ENCODE measurements around the gene DDX59.

Gene DDX59

GRCh38 chr1:200706111-200706814 lies 36.6 kb upstream of the DDX59 start:
- no peaks in the 10 kb centered on the region for H3K36me3 ChIP-seq (ENCODE audit: insufficient read depth, insufficient read length, low read length)
- no peaks in the 10 kb centered on the region for H3K27me3 ChIP-seq (ENCODE audit: insufficient read depth, insufficient read length)
- no peaks in the 10 kb centered on the region for H3K9me3 ChIP-seq (ENCODE audit: insufficient read depth, low read length)
- TF ChIP-seq SUZ12 (IDR thresholded peaks at IDR 0.05; ENCODE audit: extremely low read depth, insufficient read depth, insufficient read length) (no peak), YY1 (IDR thresholded peaks at IDR 0.05; ENCODE audit: insufficient read depth, insufficient read length) (no peak), ZNF274 (IDR thresholded peaks at IDR 0.05; ENCODE audit: low read depth, low read length) (no peak)
- no peak overlapping the region for H3K4me3 ChIP-seq (ENCODE audit: insufficient read length, low read depth)
- no peaks in the 10 kb centered on the region for H3K4me1 ChIP-seq (ENCODE audit: insufficient read depth, insufficient read length)
- no peak for DNase-seq (ENCODE audit: low read depth, low spot score)
- no peak overlapping the region for H3K9ac ChIP-seq (ENCODE audit: insufficient read length, low read depth)

DNA sequence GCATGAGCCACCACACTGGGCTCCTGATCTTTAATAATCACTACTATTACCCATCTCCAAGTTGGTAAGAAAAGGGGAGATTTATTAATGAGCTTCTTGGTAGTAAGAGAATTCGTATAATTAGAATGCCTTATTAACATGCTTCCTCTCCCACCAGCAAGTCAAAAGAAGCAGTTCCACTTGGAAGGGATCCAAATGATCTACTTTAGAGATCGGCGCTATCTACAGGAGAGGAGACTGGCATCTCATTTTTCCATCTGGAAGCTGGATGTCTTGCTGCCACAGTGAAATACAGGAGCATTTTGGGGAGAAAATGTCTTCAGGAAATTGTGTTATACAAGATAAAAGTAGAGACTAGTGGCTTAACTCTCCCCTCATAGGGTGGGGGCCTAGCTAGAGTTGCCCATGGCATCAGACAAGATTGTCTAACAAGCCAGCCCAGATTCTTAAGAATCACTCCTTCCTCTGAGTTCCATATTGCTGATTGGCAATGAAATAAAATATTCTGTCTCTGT lies 35.3 kb upstream of the DDX59 start:
- DNase-seq (ENCODE audit: low read depth, low spot score) = no peak
- Histone ChIP-seq H3K36me3 (ENCODE audit: insufficient read depth, insufficient read length, low read length) (no peaks in the 10 kb centered on the region), H3K27me3 (ENCODE audit: insufficient read depth, insufficient read length) (no peaks in the 10 kb centered on the region), H3K4me3 (ENCODE audit: insufficient read length, low read depth) (no peak overlapping the region), H3K4me1 (ENCODE audit: insufficient read depth, insufficient read length) (no peaks in the 10 kb centered on the region), H3K9ac (ENCODE audit: insufficient read length, low read depth) (no peak overlapping the region), H3K9me3 (ENCODE audit: insufficient read depth, low read length) (no peaks in the 10 kb centered on the region)
- TF ChIP-seq ZNF274 (IDR thresholded peaks at IDR 0.05; ENCODE audit: low read depth, low read length) = no peak
- TF ChIP-seq SUZ12 (IDR thresholded peaks at IDR 0.05; ENCODE audit: extremely low read depth, insufficient read depth, insufficient read length) = no peak

DNA sequence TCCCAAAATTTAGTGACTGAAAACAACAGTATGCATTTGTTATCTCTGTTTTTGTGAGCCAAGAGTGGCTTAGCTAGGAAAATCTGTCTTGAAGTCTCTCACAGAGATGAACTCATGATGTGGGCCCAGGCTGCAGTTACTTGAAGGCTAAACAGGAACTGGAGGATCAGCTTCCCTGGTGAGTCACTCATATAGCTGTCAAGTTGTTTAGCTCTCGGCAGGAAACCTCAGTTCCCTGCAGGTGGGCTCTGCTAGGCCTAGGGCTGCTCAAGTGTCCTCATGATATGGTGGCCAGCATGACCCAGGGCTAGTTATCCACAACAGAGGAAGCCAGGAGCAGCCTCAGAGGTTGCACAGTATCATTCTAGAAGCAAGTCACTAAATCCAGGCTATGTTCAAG lies 30.2 kb upstream of the DDX59 start:
- peak; percentile 9 for DNase-seq (ENCODE audit: low read depth, low spot score)
- no peak overlapping the region for H3K4me3 ChIP-seq (ENCODE audit: insufficient read length, low read depth)
- TF ChIP-seq ZNF274 (IDR thresholded peaks at IDR 0.05; ENCODE audit: low read depth, low read length) (no peak), SUZ12 (IDR thresholded peaks at IDR 0.05; ENCODE audit: extremely low read depth, insufficient read depth, insufficient read length) (no peak), YY1 (IDR thresholded peaks at IDR 0.05; ENCODE audit: insufficient read depth, insufficient read length) (no peak)
- no peaks in the 10 kb centered on the region for H3K4me1 ChIP-seq (ENCODE audit: insufficient read depth, insufficient read length)
- H3K9me3 ChIP-seq (ENCODE audit: insufficient read depth, low read length) = no peaks in the 10 kb centered on the region; the same call in 1 of the 2 replicates
- no peaks in the 10 kb centered on the region for H3K27me3 ChIP-seq (ENCODE audit: insufficient read depth, insufficient read length)
- H3K36me3 ChIP-seq (ENCODE audit: insufficient read depth, insufficient read length, low read length) = no peaks in the 10 kb centered on the region
- H3K9ac ChIP-seq (ENCODE audit: insufficient read length, low read depth) = no peak overlapping the region

DNA sequence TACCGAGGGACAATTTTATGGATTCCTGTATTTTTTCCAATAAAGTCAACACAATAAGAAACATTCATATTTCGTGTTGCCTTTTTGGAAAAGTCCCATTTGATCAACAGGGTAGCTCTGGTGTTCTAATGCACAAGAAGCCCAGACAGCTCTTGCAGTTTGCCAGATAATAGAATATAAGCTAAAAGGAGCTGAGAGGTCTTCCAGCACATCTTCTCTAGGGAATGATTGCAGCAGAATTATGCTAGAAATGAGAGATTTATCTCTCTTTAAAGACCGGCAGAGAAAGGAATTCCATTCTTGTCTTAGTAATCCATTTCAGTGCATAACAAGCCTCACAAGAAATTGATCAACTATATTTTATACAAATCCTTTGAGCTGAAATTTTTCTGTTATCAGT lies 25.0 kb upstream of the DDX59 start:
- H3K36me3 ChIP-seq (ENCODE audit: insufficient read depth, insufficient read length, low read length) = no peaks in the 10 kb centered on the region
- H3K4me1 ChIP-seq (ENCODE audit: insufficient read depth, insufficient read length) = no peaks in the 10 kb centered on the region
- no peak for DNase-seq (ENCODE audit: low read depth, low spot score)
- TF ChIP-seq YY1 (IDR thresholded peaks at IDR 0.05; ENCODE audit: insufficient read depth, insufficient read length) (no peak), SUZ12 (IDR thresholded peaks at IDR 0.05; ENCODE audit: extremely low read depth, insufficient read depth, insufficient read length) (no peak), ZNF274 (IDR thresholded peaks at IDR 0.05; ENCODE audit: low read depth, low read length) (no peak)
- no peak overlapping the region for H3K4me3 ChIP-seq (ENCODE audit: insufficient read length, low read depth)
- H3K27me3 ChIP-seq (ENCODE audit: insufficient read depth, insufficient read length) = no peaks in the 10 kb centered on the region
- H3K9me3 ChIP-seq (ENCODE audit: insufficient read depth, low read length) = no peaks in the 10 kb centered on the region; the same call in 1 of the 2 replicates
- H3K9ac ChIP-seq (ENCODE audit: insufficient read length, low read depth) = no peak overlapping the region

DNA sequence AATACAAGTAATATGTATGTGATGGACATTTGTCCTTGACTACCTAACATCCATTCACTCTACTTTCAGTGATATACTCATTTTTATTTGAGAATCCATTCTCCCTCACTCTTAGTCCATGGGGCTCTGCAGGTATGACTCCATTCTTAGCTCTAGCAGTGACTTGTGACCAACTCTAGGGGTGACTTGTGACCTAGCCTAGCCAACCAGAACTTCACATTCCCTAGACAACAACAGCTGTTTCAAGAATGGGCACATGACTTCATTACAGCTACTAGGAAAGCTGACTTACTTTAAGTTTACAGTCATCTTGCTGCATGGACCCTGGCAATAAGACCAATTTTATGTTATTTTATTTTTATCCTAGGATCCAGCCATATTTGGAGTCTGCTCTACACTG lies 23.6 kb upstream of the DDX59 start:
- Histone ChIP-seq H3K36me3 (ENCODE audit: insufficient read depth, insufficient read length, low read length) (no peaks in the 10 kb centered on the region), H3K27me3 (ENCODE audit: insufficient read depth, insufficient read length) (no peaks in the 10 kb centered on the region), H3K9ac (ENCODE audit: insufficient read length, low read depth) (no peak overlapping the region), H3K4me3 (ENCODE audit: insufficient read length, low read depth) (no peak overlapping the region), H3K9me3 (ENCODE audit: insufficient read depth, low read length) (no peaks in the 10 kb centered on the region; the same call in 1 of the 2 replicates), H3K4me1 (ENCODE audit: insufficient read depth, insufficient read length) (no peaks in the 10 kb centered on the region)
- no peak for TF ChIP-seq ZNF274 (IDR thresholded peaks at IDR 0.05; ENCODE audit: low read depth, low read length)
- TF ChIP-seq SUZ12 (IDR thresholded peaks at IDR 0.05; ENCODE audit: extremely low read depth, insufficient read depth, insufficient read length) = no peak
- TF ChIP-seq YY1 (IDR thresholded peaks at IDR 0.05; ENCODE audit: insufficient read depth, insufficient read length) = no peak
- DNase-seq (ENCODE audit: low read depth, low spot score) = no peak

DNA sequence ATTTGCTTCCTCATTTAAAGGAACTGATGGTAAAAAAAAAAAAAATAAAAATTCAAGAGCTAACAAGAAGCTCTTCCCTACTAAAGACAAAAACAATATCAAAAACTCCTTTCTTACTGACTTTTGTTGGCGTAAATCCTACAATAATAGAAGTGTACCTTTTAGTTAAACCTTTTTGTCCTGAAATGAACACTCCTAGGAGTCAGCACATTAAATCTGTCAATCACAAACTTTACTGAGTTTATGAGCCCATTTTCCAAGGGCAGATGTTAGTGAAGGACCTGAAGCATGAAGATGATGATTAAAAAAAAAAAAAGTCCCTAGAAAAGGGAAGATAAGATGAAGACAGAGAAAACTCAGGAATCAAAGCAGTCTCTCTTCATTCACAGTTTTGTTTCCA lies 22.6 kb upstream of the DDX59 start:
- Histone ChIP-seq H3K27me3 (ENCODE audit: insufficient read depth, insufficient read length) (no peaks in the 10 kb centered on the region), H3K36me3 (ENCODE audit: insufficient read depth, insufficient read length, low read length) (no peaks in the 10 kb centered on the region), H3K4me3 (ENCODE audit: insufficient read length, low read depth) (no peak overlapping the region), H3K4me1 (ENCODE audit: insufficient read depth, insufficient read length) (no peaks in the 10 kb centered on the region), H3K9ac (ENCODE audit: insufficient read length, low read depth) (no peak overlapping the region), H3K9me3 (ENCODE audit: insufficient read depth, low read length) (no peaks in the 10 kb centered on the region)
- DNase-seq (ENCODE audit: low read depth, low spot score) = no peak
- TF ChIP-seq YY1 (IDR thresholded peaks at IDR 0.05; ENCODE audit: insufficient read depth, insufficient read length) = no peak
- no peak for TF ChIP-seq ZNF274 (IDR thresholded peaks at IDR 0.05; ENCODE audit: low read depth, low read length)
- TF ChIP-seq SUZ12 (IDR thresholded peaks at IDR 0.05; ENCODE audit: extremely low read depth, insufficient read depth, insufficient read length) = no peak

DNA sequence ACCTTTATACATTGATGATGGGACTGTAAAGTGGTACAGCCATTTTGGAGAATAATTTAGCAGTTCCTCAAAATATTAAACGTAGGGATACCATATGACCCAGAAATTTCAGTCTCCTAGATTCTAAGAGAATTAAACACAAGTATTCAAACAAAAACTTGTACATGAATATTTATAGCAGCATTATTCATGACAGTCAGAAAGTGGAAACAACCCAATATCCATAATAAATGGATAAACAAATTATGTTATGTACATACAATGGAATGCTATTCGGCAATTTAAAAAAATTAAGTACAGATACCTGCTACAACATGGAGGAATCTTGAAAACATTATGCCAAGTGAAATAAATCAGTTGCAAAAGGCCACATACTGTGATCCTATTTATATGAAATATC lies 16.9 kb upstream of the DDX59 start:
- no peak overlapping the region for H3K4me3 ChIP-seq (ENCODE audit: insufficient read length, low read depth)
- H3K4me1 ChIP-seq (ENCODE audit: insufficient read depth, insufficient read length) = no peaks in the 10 kb centered on the region
- no peak overlapping the region for H3K9ac ChIP-seq (ENCODE audit: insufficient read length, low read depth)
- DNase-seq (ENCODE audit: low read depth, low spot score) = no peak
- H3K36me3 ChIP-seq (ENCODE audit: insufficient read depth, insufficient read length, low read length) = no peaks in the 10 kb centered on the region
- TF ChIP-seq YY1 (IDR thresholded peaks at IDR 0.05; ENCODE audit: insufficient read depth, insufficient read length) (no peak), ZNF274 (IDR thresholded peaks at IDR 0.05; ENCODE audit: low read depth, low read length) (no peak), SUZ12 (IDR thresholded peaks at IDR 0.05; ENCODE audit: extremely low read depth, insufficient read depth, insufficient read length) (no peak)
- no peaks in the 10 kb centered on the region for H3K27me3 ChIP-seq (ENCODE audit: insufficient read depth, insufficient read length)
- H3K9me3 ChIP-seq (ENCODE audit: insufficient read depth, low read length) = no peaks in the 10 kb centered on the region
